Adrenal gland (tissue), 12 donors: Measurements from ENCODE around the gene TRABD2A. TPM values are rescaled to one million over a fixed set of nuclear protein-coding genes. Genes with fewer than 3 reads are reported as not detected.
"Not testable (repeated sequence)": the region's sequence is repeated elsewhere in the genome, so short reads cannot be mapped to it uniquely, and the experiment has no call there.

Experiments
- DNase-seq, 7 donors: peaks; one replicate each; pipeline ENCODE4 v3.0.0-alpha.2; 2019 to 2020
- H3K27ac ChIP-seq, 5 donors: fragments of 200-600 bp; sonication (generic) in 4 of 5; 1 replicate in 3 of 5; 2 replicates in 2 of 5; pipeline versions ENCODE4 v1.5.1 to v1.8.0; 2016 to 2020; ENCODE audit warnings: mild to moderate bottlenecking in 1 of 5
- H3K27me3 ChIP-seq: fragments of 200-600 bp; 2 replicates; pipeline ENCODE4 v1.8.0; 2021
- H3K36me3 ChIP-seq, 2 donors: fragments of 200-600 bp; replicated peaks in 1 of 2; 1 replicate in 1 of 2; 2 replicates in 1 of 2; pipeline versions ENCODE4 v1.5.1 to v1.8.0; 2018 to 2022
- H3K4me1 ChIP-seq, 2 donors: fragments of 200-600 bp; replicated peaks in 1 of 2; 1 replicate in 1 of 2; 2 replicates in 1 of 2; pipeline versions ENCODE4 v1.5.1 to v1.8.0; 2018 to 2021
- H3K4me3 ChIP-seq, 4 donors: fragments of 200-600 bp; sonication (generic) in 3 of 4; one replicate each; pipeline ENCODE4 v1.5.1; 2016 to 2018
- H3K9me3 ChIP-seq, 3 donors: fragments of 200-600 bp; sonication (generic) in 1 of 3; replicated peaks in 1 of 3; 1 replicate in 2 of 3; 2 replicates in 1 of 3; pipeline versions ENCODE4 v1.5.1 to v1.8.0; 2016 to 2021
- POLR2A ChIP-seq, 2 donors: fragments of 450-650 bp; IDR thresholded peaks; one replicate each; pipeline ENCODE4 v1.6.1; 2017; ENCODE audit warnings: antibody characterized with exemption in 2 of 2, mild to moderate bottlenecking in 2 of 2, moderate library complexity in 1 of 2
- WGBS, 4 donors: extraction: QIAGEN DNeasy Blood & Tissue Kit in 2 of 4; methylation state at CpG; one replicate each; pipeline versions ENCODE4 v1.1.5 to v1.1.7; 2013 to 2017; 5-methylcytosine and 5-hydroxymethylcytosine counted together
- intact Hi-C, 2 donors: fragments of 100-400 bp; cut with DNase I; formaldehyde crosslinking; loops; one replicate each; pipeline versions ENCODE4 v1.14.1 to v1.15.0; 2022 to 2023
- polyA plus RNA-seq, 3 donors: library from polyadenylated mRNA; stranded (reverse); fragments of 200-250 nt in 2 of 3; fragments of 350-450 nt in 1 of 3; fragmentation: Illumina TruSeq in 1 of 3; extraction: RNeasy Lipid Tissue Mini Kit (QIAGEN cat#74804) in 1 of 3; gene quantifications; one replicate each; pipeline ENCODE4 v1.2.3, GENCODE V29; 2013 to 2014
- total RNA-seq, 9 donors: library from RNA; depleted of rRNA in 4 of 9; stranded (reverse); fragments of >200 nt in 4 of 9; fragments of 120-200 nt in 1 of 9; fragmentation: NEBNext Ultra II Directional in 1 of 9; extraction: Animal tissue kit (Norgen Biotek cat#: 25700) in 1 of 9; gene quantifications; one replicate each; pipeline versions ENCODE4 v1.1.0 to v1.2.4, GENCODE V29; 2013 to 2023
- TF ChIP-seq, protein P1 (sequence below), 6 experiments: fragments of 450-650 bp in 4 of 6; fragments of 200-600 bp in 2 of 6; sonication (generic) in 1 of 6; IDR thresholded peaks; 1 replicate in 5 of 6; 2 replicates in 1 of 6; pipeline versions ENCODE4 v1.5.1 to v1.8.0; 2016 to 2021; ENCODE audit warnings: antibody characterized with exemption in 6 of 6, mild to moderate bottlenecking in 2 of 6, moderate library complexity in 1 of 6
- donor health status: healthy with polysubstance abuse.
- donor health status: Bipolar disorder and iron deficiency.
- donor health status: DM: yes; HTN: yes; CAD: no.
- donor health status: DM: no; HTN: no; CAD: no.
- donor health status: DM: no; HTN: no; CAD: no.
- donor health status: DM: yes; HTN: yes; CAD: no.

The TRABD2A gene
- total and polyA plus RNA-seq, 12 donors, result 0.28 to 2.4 (median 0.69) TPM; not detected in 1

- Histone ChIP-seq H3K27me3 (no peaks in the 10 kb centered on the region), H3K36me3 (no peaks in the 10 kb centered on the region), H3K9me3 (no peaks in the 10 kb centered on the region), H3K27ac (no peak overlapping the region), H3K4me1 (peaks cover 6 to 12% of the 10 kb centered on the region in 2 donors), H3K4me3 (no peak overlapping the region)
- WGBS, 4 donors, result 82 to 96% (median 90%) methylated on average over 2 of the region's 2 CpGs
- no peak for TF ChIP-seq POLR2A (IDR thresholded peaks at IDR 0.05)
- TF ChIP-seq, protein P1, sequence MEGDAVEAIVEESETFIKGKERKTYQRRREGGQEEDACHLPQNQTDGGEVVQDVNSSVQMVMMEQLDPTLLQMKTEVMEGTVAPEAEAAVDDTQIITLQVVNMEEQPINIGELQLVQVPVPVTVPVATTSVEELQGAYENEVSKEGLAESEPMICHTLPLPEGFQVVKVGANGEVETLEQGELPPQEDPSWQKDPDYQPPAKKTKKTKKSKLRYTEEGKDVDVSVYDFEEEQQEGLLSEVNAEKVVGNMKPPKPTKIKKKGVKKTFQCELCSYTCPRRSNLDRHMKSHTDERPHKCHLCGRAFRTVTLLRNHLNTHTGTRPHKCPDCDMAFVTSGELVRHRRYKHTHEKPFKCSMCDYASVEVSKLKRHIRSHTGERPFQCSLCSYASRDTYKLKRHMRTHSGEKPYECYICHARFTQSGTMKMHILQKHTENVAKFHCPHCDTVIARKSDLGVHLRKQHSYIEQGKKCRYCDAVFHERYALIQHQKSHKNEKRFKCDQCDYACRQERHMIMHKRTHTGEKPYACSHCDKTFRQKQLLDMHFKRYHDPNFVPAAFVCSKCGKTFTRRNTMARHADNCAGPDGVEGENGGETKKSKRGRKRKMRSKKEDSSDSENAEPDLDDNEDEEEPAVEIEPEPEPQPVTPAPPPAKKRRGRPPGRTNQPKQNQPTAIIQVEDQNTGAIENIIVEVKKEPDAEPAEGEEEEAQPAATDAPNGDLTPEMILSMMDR (IDR thresholded peaks at IDR 0.05), result no peak
- DNase-seq, result peak in 1 of 7 donors; percentile 35
- intact Hi-C loops, result no loop called here
Measured at GRCh38 chr2:84918430-84918829, 37.5 kb upstream of the TRABD2A start.

GRCh38 chr2:84917821-84918220 is 36.9 kb upstream of the TRABD2A start:
- H3K36me3 ChIP-seq, intact Hi-C loops, H3K27me3 ChIP-seq, H3K4me3 ChIP-seq, H3K9me3 ChIP-seq, H3K27ac ChIP-seq: not testable (repeated sequence)
- H3K4me1 ChIP-seq, result peaks cover 6 to 12% of the 10 kb centered on the region in 2 donors
- DNase-seq, result peak in 1 of 7 donors; percentile 45
- WGBS, 4 donors, result 87 to 92% (median 91%) methylated on average over 5 of the region's 5 CpGs

- intact Hi-C loops, DNase-seq, H3K4me3 ChIP-seq, H3K27ac ChIP-seq, H3K9me3 ChIP-seq, H3K36me3 ChIP-seq, H3K27me3 ChIP-seq: not testable (repeated sequence)
- peaks cover 6 to 12% of the 10 kb centered on the region in 2 donors for H3K4me1 ChIP-seq
- 93 to 95% (median 94%) methylated on average over 22 to 24 of the region's 24 CpGs for WGBS, 4 donors
Measured at GRCh38 chr2:84915675-84916074, 34.8 kb upstream of the TRABD2A start.

GRCh38 chr2:84914334-84914733 is 33.5 kb upstream of the TRABD2A start:
- Histone ChIP-seq H3K27ac (no peak overlapping the region), H3K4me3 (no peak overlapping the region), H3K27me3 (no peaks in the 10 kb centered on the region), H3K9me3 (no peaks in the 10 kb centered on the region), H3K36me3 (no peaks in the 10 kb centered on the region), H3K4me1 (no peaks in the 10 kb centered on the region)
- WGBS, 4 donors, result 90 to 95% (median 93%) methylated on average over 6 of the region's 6 CpGs
- no peak for DNase-seq
- TF ChIP-seq POLR2A (IDR thresholded peaks at IDR 0.05), result no peak
- TF ChIP-seq, protein P1 (IDR thresholded peaks at IDR 0.05), result no peak
- intact Hi-C loops, result no loop called here

DNA sequence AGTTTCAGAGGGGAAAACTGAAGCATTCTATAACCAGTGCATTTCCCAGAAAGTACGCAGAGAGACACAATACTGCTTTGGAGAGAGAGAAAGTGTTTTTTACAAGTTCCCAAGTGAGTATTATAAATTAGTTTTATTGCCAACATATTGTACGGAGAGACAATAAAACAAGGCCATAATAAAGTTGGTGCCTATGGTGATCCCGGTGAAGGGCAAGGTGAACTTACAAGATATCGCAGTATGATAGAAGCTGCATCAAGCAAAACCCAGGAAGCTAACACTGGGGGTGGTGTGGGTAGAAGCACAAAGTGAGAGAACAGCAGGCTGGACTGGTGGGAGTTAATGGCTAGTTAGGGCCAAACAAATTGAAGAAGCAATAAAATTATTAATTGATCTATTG is 32.1 kb upstream of the TRABD2A start:
- no peak for DNase-seq
- H3K27ac ChIP-seq, result no peak overlapping the region
- TF ChIP-seq, protein P1 (IDR thresholded peaks at IDR 0.05), result no peak
- no peak for TF ChIP-seq POLR2A (IDR thresholded peaks at IDR 0.05)
- intact Hi-C loops, result no loop called here
- no peaks in the 10 kb centered on the region for H3K36me3 ChIP-seq
- H3K4me3 ChIP-seq, result no peak overlapping the region
- no peaks in the 10 kb centered on the region for H3K27me3 ChIP-seq
- no peaks in the 10 kb centered on the region for H3K4me1 ChIP-seq
- WGBS, 4 donors, result 91 to 97% (median 92%) methylated on average over 4 of the region's 4 CpGs
- H3K9me3 ChIP-seq, result no peaks in the 10 kb centered on the region
